Mammary epithelial cell (primary cell): ENCODE measurements around the gene KRTAP9-7.

Source experiments
- CTCF ChIP-seq, 2 donors: IDR thresholded peaks in 1 of 2; conservative IDR thresholded peaks in 1 of 2; 2 replicates each; pipeline ENCODE4 v1.5.1; 2011 to 2012; ENCODE audit warnings: inconsistent platforms in 2 of 2, low read length in 2 of 2, mild to moderate bottlenecking in 2 of 2, control low read depth in 1 of 2, low read depth in 1 of 2; ENCODE audit not compliant: insufficient read depth in 1 of 2; ENCODE audit errors: extremely low read depth in 1 of 2
- EZH2 ChIP-seq: IDR thresholded peaks from 2 replicates; pipeline ENCODE4 v1.6.1; 2012; ENCODE audit warnings: low read length, inconsistent platforms, borderline replicate concordance

- no peak for TF ChIP-seq CTCF (conservative IDR thresholded peaks at IDR 0.05 in 1 of 2, IDR thresholded peaks at IDR 0.05 in 1 of 2; ENCODE audit: extremely low read depth in 1 of 2, insufficient read depth in 1 of 2, low read depth in 1 of 2, low read length in 2 of 2)
- no peak for TF ChIP-seq EZH2
Measured at GRCh38 chr17:41315204-41315794, 39.8 kb downstream of the KRTAP9-7 start, which contains the start of gene KRTAP17-1.
